Sigmoid colon (tissue), 4 donors: Measurements from ENCODE around the gene ACSL1.

Experiments
- EP300 ChIP-seq, 4 donors: sonication (generic); formaldehyde crosslinking; IDR thresholded peaks; one replicate each; pipeline ENCODE4 v1.6.1; 2017; ENCODE audit warnings: antibody characterized with exemption in 4 of 4
- POLR2A ChIP-seq, 2 donors: fragments of 450-650 bp; IDR thresholded peaks; one replicate each; pipeline ENCODE4 v1.6.1; 2016; ENCODE audit warnings: antibody characterized with exemption in 2 of 2, mild to moderate bottlenecking in 2 of 2, moderate library complexity in 2 of 2
- POLR2AphosphoS5 ChIP-seq, 4 donors: sonication (generic); formaldehyde crosslinking; IDR thresholded peaks; one replicate each; pipeline ENCODE4 v1.6.1; 2017; ENCODE audit warnings: antibody characterized with exemption in 4 of 4
- TF ChIP-seq, protein P1 (sequence below), 4 experiments: fragments of 450-650 bp in 3 of 4; fragments of 200-600 bp in 1 of 4; IDR thresholded peaks; one replicate each; pipeline ENCODE4 v1.5.1; 2016 to 2019; ENCODE audit warnings: antibody characterized with exemption in 4 of 4, mild to moderate bottlenecking in 3 of 4, moderate library complexity in 2 of 4

DNA sequence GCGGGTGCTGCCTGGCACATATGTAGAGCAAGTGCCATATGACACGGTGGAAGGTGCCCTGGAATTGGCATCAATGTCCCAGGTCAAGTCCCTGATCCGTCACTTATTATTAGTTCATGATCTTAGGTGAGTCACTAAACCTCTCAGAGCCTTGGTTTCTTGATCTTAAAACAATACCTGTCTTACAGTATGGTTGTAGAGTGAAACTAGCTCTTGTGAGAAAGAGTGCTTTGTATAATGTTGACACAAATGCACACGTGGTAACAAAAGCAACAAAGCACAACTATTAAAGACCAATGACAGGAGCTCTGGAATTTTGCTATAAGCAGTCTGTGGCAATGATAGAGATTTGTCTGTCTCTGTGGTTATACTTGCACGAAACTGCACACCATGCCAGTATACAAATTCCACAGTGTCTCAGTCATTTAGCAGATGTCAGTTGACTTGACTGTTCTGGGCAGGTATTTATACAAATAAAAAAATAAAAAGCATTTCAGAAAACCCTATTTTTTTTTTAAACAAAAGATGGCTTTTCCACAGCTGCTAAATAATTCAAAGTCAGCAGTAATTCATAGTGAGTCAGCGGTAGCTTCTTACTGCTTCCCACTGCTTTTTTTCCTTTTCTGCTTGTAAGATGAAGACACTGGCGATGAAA is 19.7 kb upstream of the ACSL1 start:
- TF ChIP-seq POLR2A (IDR thresholded peaks at IDR 0.05) (no peak), POLR2AphosphoS5 (IDR thresholded peaks at IDR 0.05) (no peak), EP300 (IDR thresholded peaks at IDR 0.05) (no peak)
- TF ChIP-seq, protein P1, sequence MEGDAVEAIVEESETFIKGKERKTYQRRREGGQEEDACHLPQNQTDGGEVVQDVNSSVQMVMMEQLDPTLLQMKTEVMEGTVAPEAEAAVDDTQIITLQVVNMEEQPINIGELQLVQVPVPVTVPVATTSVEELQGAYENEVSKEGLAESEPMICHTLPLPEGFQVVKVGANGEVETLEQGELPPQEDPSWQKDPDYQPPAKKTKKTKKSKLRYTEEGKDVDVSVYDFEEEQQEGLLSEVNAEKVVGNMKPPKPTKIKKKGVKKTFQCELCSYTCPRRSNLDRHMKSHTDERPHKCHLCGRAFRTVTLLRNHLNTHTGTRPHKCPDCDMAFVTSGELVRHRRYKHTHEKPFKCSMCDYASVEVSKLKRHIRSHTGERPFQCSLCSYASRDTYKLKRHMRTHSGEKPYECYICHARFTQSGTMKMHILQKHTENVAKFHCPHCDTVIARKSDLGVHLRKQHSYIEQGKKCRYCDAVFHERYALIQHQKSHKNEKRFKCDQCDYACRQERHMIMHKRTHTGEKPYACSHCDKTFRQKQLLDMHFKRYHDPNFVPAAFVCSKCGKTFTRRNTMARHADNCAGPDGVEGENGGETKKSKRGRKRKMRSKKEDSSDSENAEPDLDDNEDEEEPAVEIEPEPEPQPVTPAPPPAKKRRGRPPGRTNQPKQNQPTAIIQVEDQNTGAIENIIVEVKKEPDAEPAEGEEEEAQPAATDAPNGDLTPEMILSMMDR (IDR thresholded peaks at IDR 0.05), result no peak
